Neural cell (in vitro differentiated cells): ENCODE measurements around the gene PGAM2.

Experiments
- CTCF ChIP-seq: fragments of 450-650 bp; IDR thresholded peaks from 2 replicates; pipeline ENCODE4 v1.5.1; 2014; ENCODE audit warnings: antibody characterized with exemption, mild to moderate bottlenecking, moderate library complexity; ENCODE audit not compliant: poor library complexity, severe bottlenecking
- EZH2 ChIP-seq: fragments of 200-600, 300-800 bp; shearing (Covaris generic), sonication (generic); IDR thresholded peaks from 2 replicates; pipeline ENCODE4 v1.6.1; 2014; ENCODE audit warnings: antibody characterized with exemption, low read length, borderline replicate concordance, mild to moderate bottlenecking; ENCODE audit not compliant: insufficient read depth, poor library complexity, severe bottlenecking
- MXI1 ChIP-seq: fragments of 450-650 bp; conservative IDR thresholded peaks from 2 replicates; pipeline ENCODE4 v1.6.1; 2014; ENCODE audit warnings: antibody characterized with exemption, mild to moderate bottlenecking; ENCODE audit not compliant: poor library complexity, severe bottlenecking
- POLR2AphosphoS5 ChIP-seq: IDR thresholded peaks from 2 replicates; pipeline ENCODE4 v1.6.1; 2012
- RAD21 ChIP-seq: fragments of 450-650 bp; conservative IDR thresholded peaks from 2 replicates; pipeline ENCODE4 v1.6.1; 2014; ENCODE audit warnings: antibody characterized with exemption, mild to moderate bottlenecking, moderate library complexity
- TAF1 ChIP-seq: IDR thresholded peaks from 2 replicates; pipeline ENCODE4 v1.6.1; 2012; ENCODE audit warnings: low read depth

GRCh38 chr7:44074349-44074695 lies 9.0 kb upstream of the PGAM2 start:
- TF ChIP-seq CTCF (no peak), EZH2 (no peak), TAF1 (no peak), POLR2AphosphoS5 (no peak), RAD21 (no peak), MXI1 (no peak)
